ENCODE measurements around the gene OVCH2.

DNA sequence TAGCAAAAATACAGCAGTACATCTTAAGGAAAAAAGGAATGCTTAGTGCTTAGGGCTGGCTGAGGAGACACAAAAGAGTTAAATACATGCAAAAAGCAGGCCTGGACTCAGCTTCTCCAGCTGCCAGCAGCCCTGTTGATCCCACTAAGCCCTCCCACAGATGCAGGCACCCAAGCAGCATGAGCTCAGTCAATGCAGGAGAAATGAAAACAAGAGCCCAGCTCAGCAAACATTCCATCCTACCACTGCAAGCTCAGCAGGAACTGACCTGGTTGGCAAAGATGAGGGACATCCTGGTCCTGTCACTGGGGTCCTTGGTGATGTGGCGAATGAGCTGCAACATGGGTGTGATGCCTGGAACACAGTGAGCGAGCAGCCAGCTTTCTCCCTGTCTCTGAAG, 38.8 kb downstream of the OVCH2 start:
- TF ChIP-seq SP1 (CRISPR knock-in tag; conservative IDR thresholded peaks at IDR 0.05), result no peak
- no peak for TF ChIP-seq ZNF416 (CRISPR knock-in tag; IDR thresholded peaks at IDR 0.05)
- TF ChIP-seq, protein P1, sequence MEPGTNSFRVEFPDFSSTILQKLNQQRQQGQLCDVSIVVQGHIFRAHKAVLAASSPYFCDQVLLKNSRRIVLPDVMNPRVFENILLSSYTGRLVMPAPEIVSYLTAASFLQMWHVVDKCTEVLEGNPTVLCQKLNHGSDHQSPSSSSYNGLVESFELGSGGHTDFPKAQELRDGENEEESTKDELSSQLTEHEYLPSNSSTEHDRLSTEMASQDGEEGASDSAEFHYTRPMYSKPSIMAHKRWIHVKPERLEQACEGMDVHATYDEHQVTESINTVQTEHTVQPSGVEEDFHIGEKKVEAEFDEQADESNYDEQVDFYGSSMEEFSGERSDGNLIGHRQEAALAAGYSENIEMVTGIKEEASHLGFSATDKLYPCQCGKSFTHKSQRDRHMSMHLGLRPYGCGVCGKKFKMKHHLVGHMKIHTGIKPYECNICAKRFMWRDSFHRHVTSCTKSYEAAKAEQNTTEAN (CRISPR knock-in tag; IDR thresholded peaks at IDR 0.05), result no peak
- TF ChIP-seq, protein P2, sequence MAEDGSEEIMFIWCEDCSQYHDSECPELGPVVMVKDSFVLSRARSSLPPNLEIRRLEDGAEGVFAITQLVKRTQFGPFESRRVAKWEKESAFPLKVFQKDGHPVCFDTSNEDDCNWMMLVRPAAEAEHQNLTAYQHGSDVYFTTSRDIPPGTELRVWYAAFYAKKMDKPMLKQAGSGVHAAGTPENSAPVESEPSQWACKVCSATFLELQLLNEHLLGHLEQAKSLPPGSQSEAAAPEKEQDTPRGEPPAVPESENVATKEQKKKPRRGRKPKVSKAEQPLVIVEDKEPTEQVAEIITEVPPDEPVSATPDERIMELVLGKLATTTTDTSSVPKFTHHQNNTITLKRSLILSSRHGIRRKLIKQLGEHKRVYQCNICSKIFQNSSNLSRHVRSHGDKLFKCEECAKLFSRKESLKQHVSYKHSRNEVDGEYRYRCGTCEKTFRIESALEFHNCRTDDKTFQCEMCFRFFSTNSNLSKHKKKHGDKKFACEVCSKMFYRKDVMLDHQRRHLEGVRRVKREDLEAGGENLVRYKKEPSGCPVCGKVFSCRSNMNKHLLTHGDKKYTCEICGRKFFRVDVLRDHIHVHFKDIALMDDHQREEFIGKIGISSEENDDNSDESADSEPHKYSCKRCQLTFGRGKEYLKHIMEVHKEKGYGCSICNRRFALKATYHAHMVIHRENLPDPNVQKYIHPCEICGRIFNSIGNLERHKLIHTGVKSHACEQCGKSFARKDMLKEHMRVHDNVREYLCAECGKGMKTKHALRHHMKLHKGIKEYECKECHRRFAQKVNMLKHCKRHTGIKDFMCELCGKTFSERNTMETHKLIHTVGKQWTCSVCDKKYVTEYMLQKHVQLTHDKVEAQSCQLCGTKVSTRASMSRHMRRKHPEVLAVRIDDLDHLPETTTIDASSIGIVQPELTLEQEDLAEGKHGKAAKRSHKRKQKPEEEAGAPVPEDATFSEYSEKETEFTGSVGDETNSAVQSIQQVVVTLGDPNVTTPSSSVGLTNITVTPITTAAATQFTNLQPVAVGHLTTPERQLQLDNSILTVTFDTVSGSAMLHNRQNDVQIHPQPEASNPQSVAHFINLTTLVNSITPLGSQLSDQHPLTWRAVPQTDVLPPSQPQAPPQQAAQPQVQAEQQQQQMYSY (CRISPR knock-in tag; IDR thresholded peaks at IDR 0.05), result no peak
